ENCODE measurements around the gene CYREN.

CYREN gene

GRCh38 chr7:135195968-135196629, 25.6 kb upstream of the CYREN start:
- DNase-seq = no peak

DNA sequence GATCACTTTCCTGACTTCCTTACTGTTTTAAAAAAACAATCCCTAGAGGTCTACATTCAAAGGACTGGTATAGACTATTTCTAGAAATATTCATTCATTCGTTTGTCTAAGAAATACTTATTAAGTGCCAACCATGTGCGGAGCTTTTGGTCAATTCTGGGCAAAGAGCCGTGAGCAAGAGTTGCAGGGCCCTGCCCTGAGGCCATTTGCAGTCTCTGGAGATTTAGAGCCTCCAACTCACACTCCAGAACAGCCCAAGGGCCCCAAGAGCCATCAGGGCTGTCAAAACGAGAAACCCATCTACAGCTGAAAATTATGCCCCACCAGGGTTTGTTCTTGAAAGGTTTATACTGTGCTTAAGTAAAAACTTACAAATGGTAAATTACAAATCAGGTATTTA, 24.6 kb upstream of the CYREN start:
- DNase-seq = no peak

- DNase-seq = no peak
These were observed 24.1 kb upstream of the CYREN start for GRCh38 chr7:135194494-135195095.

GRCh38 chr7:135193615-135194081, 23.1 kb upstream of the CYREN start:
- no peak for DNase-seq

GRCh38 chr7:135192914-135193536, 22.5 kb upstream of the CYREN start:
- no peak for DNase-seq

- DNase-seq = no peak
These were observed 20.2 kb upstream of the CYREN start for GRCh38 chr7:135190703-135191102.

DNA sequence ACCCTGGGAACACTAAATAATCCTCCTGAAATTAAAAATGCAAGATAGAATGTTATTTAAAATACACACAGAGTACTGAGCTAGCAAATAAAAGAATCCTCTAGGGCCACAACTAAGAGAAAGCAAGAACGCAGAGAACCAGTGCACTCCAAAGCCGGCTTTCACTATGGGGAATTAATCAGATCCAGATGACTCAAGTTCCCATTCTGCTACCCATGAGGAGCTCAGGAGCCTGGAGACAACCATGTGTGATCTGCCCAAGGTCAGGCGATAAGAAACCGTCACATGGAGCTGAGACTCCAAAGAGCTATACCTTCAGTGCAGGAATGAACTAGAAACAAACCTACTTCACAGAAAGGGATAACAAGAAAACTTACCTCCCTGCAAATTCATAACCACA, 19.5 kb upstream of the CYREN start:
- DNase-seq = no peak

DNA sequence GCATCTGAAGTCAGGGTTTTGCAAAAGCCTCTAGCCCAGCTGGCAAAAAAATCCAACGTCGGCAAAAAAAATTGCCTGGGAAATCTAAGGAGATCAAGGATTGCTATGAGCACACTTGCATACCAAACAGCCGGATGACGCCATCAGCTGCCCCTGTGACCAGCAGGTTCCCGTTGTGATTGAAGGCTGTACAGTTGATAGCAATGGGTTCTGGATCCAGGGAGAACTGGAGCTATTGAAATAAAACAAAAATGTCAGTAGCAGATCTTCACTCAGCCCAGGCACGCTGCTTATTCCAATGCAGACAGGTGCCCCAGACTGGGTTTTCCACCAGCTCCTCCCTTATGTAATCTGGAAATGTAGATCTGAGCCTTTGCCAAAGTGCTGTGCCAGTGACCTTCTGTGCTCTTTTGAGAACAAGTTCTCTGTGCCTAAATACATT, 18.7 kb upstream of the CYREN start:
- no peak for DNase-seq

- no peak for DNase-seq
These were observed 17.9 kb upstream of the CYREN start for GRCh38 chr7:135188298-135188984.

GRCh38 chr7:135186841-135187253, 16.3 kb upstream of the CYREN start:
- no peak for DNase-seq

GRCh38 chr7:135186261-135186540, 15.7 kb upstream of the CYREN start:
- no peak for DNase-seq

GRCh38 chr7:135185471-135186260, 15.2 kb upstream of the CYREN start:
- no peak for DNase-seq

GRCh38 chr7:135184254-135184841, 13.8 kb upstream of the CYREN start:
- no peak for DNase-seq

DNA sequence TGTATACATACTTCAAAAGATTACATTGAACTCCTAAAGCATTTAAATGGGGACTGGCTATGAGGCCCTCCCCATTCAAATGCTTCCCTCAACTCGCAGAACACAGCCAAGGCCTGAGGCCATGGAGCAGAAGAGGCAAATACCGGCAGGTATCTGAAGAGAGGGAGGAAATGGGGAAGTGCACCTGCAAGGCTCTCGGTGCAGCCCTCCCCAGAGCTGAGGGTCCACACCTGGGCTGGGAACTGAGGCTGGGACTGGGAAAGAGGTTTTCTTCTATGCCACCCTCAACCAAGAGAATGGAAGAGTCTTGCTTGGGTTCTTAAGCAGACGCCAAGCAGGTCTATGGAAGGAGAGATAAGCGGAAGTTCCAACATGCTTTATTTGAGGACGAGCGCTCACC, 13.0 kb upstream of the CYREN start:
- no peak for DNase-seq

- DNase-seq = no peak
These were observed 11.6 kb upstream of the CYREN start for GRCh38 chr7:135181929-135182678.

GRCh38 chr7:135181261-135181928, 10.9 kb upstream of the CYREN start:
- no peak for DNase-seq

DNA sequence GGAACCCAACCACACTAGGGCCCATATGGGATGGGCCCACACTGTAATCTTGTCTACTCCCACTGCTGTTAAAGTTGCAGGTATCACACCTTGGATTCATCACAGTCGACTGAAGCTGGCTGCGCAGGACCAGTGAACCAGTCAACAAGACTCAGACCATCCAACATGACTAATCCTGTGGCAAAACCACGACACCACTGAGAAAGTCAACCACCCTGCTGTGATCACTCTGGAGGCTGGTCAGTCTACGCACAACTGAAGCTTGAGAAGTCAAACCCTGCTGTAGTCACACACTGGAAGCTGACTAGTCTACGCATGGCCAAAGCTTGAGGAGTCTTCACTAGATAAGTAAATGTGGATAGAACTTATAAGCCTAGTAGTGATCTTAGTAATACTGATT, 9.6 kb upstream of the CYREN start:
- no peak for DNase-seq

GRCh38 chr7:135179321-135179925, 8.9 kb upstream of the CYREN start:
- no peak for DNase-seq

GRCh38 chr7:135178364-135178763, 7.9 kb upstream of the CYREN start:
- DNase-seq = no peak

- DNase-seq = no peak
These were observed 6.7 kb upstream of the CYREN start for GRCh38 chr7:135177028-135177696.
